Measurements from ENCODE around the gene XRCC6. TPM values are rescaled to one million over a fixed set of nuclear protein-coding genes. Genes with fewer than 3 reads are reported as not detected.

XRCC6 gene
- total RNA-seq, 1 experiment from 2014 or later = 588 TPM

DNA sequence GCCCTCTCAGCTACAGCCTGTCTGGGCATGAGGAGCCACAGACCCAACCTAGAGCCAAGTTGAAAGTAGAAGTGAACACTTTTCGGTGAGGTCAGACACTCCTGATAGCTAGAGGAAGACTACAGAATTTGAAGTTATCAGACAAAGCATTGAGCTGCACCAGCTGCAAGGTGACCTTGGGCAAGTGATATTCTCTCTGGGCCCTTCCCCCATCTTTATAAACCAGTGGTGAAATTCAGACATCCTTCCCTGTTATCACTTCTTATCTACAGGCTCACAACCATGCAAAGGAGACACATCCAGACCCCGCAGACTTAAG is 23.5 kb upstream of the XRCC6 start:
- no peaks in the 10 kb centered on the region for H3K27me3 ChIP-seq (ENCODE audit: insufficient read depth, low read length)
- no peak overlapping the region for H3K27ac ChIP-seq (ENCODE audit: low read depth, low read length)
- no peaks in the 10 kb centered on the region for H4K20me1 ChIP-seq (ENCODE audit: insufficient read depth)
- no peaks in the 10 kb centered on the region for H3K79me2 ChIP-seq (ENCODE audit: insufficient read depth, low read length)
- BruUV-seq (replicated peaks) = no TSS peak
- ChIA-PET RAD21 (ENCODE audit: low non-redundant PET in 1 of 2, low total read pairs in 2 of 2, uncharacterized antibody in 2 of 2, unreplicated experiment in 2 of 2) (interaction anchor here in 1 of 2 experiments (0.7 kb wide), 1 partner anchor 44 kb away, joined by 3 read pairs; no protein-coding TSS in a partner anchor), CTCF (interaction anchor here (0.8 to 2.1 kb wide), 5 partner anchors 9 to 194 kb away, joined by 3 to 10 read pairs (median 6); partner anchors contain the start of gene POLR3H), POLR2A (interaction anchor here (0.6 kb wide), 1 partner anchor 32 kb away, joined by 4 read pairs; no protein-coding TSS in a partner anchor)
- no peaks in the 10 kb centered on the region for H3K9me3 ChIP-seq (ENCODE audit: control insufficient read depth in 1 of 2, insufficient read depth in 1 of 2, low read depth in 1 of 2, low read length in 2 of 2)
- H3K9ac ChIP-seq (ENCODE audit: low read length) = peak overlapping the region; percentile 18; the same call in 1 of the 2 replicates
- no peak overlapping the region for H2AFZ ChIP-seq (ENCODE audit: low read depth, low read length, poor library complexity, severe bottlenecking)
- intact Hi-C loops (cut with micrococcal nuclease) = loop anchor here (1.0 to 5.0 kb wide), 3 partner anchors 45 to 195 kb away; no protein-coding TSS in a partner anchor
- peaks cover 2 to 4% of the 10 kb centered on the region in 2 experiments; a peak in 3 of 4 replicates for H3K36me3 ChIP-seq (ENCODE audit: control insufficient read depth in 1 of 2, insufficient read depth in 2 of 2, low read length in 2 of 2)
- no peak for DNase-seq (ENCODE audit: low read depth, low spot score)
- no peak overlapping the region for H3K4me2 ChIP-seq (ENCODE audit: low read length)
- no peak for TF ChIP-seq ZBTB33 (IDR thresholded peaks at IDR 0.05; ENCODE audit: extremely low read depth, insufficient replicate concordance, low read length)
- no peak for TF ChIP-seq ZNF274 (IDR thresholded peaks at IDR 0.05; ENCODE audit: low read depth, low read length)
- TF ChIP-seq ZFX (IDR thresholded peaks at IDR 0.05) = no peak
- no peak for TF ChIP-seq EZH2 (IDR thresholded peaks at IDR 0.05)
- TF ChIP-seq, protein P1, sequence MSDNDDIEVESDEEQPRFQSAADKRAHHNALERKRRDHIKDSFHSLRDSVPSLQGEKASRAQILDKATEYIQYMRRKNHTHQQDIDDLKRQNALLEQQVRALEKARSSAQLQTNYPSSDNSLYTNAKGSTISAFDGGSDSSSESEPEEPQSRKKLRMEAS (IDR thresholded peaks at IDR 0.05) = no peak
- no peak for TF ChIP-seq CBX3 (IDR thresholded peaks at IDR 0.05; ENCODE audit: low read depth)
- H3K4me3 ChIP-seq (replicated peaks in 1 of 2; ENCODE audit: low read depth in 1 of 2, low read length in 2 of 2) = no peak overlapping the region
- no peaks in the 10 kb centered on the region for H3K9me2 ChIP-seq (ENCODE audit: insufficient read depth)
- ATAC-seq = peak; percentile 2; the same call in 1 of the 2 replicates
- H3K4me1 ChIP-seq (ENCODE audit: control insufficient read depth in 1 of 2, insufficient read depth in 2 of 2, low read length in 2 of 2) = peaks cover 0 to 11% of the 10 kb centered on the region in 2 experiments; a peak in 2 of 4 replicates
